HT-29 (cell line): ENCODE data around the gene CNTLN. TPM values are rescaled to one million over a fixed set of nuclear protein-coding genes. Genes with fewer than 3 reads are reported as not detected.
"Not testable (repeated sequence)": the region's sequence is repeated elsewhere in the genome, so short reads cannot be mapped to it uniquely, and the experiment has no call there.

Experiments
- DNase-seq: peaks from one replicate; pipeline ENCODE4 v3.0.0-alpha.2; 2015; ENCODE audit warnings: low spot score
- total RNA-seq: library from RNA; depleted of rRNA; stranded (reverse); fragments of >200 nt; shearing (Covaris generic); gene quantifications from 2 replicates; pipeline ENCODE4 v1.2.3, GENCODE V29; 2014

Gene CNTLN
- total RNA-seq, 1 experiment from 2014 or later, result 0.25 TPM

DNA sequence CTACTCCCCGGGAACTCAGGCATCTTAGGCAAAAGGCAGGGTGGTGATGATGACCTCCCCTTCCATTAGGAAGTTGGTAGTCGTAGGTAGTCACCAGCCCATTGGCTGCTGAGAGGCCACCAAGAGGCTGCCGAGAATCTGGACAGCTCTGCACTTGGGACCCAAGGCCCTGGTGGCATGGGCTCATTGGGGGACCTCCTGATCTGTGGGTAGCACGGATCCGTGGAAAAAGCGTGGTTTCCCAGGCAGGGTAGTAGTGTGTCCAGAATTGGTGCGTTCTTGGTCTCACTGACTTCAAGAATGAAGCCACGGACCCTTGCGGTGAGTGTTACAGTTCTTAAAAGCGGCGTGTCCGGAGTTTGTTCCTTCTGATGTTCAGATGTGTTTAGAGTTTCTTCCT lies 158.8 kb downstream of the CNTLN start:
- DNase-seq, result no peak

DNA sequence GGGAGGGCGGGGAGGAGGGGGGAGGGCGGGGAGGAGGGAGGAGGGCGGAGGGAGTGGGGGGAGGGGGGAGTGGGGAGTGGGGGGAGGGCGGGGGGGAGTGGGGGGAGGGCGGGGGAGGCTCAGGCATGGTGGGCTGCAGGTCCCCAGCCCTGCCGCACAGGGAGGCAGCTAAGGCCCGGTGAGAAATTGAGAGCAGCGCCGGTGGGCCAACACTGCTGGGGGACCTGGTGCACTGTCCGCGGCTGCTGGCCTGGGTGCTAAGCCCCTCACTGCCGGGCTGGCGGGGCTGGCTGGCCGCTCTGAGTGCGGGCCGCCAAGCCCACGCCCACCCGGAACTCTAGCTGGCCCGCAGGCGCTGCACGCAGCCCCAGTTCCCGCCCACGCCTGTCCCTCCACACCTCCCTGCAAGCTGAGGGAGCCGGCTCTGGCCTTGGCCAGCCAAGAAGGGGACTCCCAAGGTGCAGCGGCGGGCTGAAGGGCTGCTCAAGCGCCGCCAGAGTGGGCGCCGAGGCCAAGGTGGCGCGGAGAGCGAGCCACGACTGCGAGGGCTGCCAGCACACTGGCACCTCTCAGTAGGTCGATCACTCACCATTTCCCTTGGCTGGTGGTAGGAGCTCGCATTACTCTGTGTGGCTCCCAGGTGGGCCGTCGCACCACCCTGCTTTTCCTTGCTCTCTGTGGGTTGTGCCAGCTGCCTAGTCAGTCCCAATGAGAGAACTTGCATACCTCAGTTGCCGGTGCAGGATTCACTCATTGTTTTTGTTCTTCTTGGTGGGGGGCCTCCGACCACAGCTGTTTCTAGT lies 160.2 kb downstream of the CNTLN start:
- no peak for DNase-seq

DNA sequence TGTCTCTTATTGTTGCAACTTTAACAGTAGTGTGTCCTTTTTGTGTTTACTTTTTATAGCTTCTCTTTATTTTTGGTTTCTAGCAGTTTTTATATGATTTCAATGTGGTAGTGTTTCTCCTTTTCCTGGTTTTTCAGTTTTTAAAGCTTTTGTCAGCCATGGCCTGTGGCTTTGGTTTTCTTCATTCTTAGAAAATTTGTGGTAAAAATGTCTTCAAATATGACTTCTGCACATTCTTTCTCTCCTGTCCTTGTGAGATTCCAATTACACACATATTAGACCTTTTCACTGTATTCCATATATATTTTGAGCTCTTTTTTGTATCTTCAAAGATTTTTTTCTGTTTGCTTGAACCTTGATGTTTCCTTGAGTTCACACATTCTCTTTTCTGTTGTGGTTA lies 180.5 kb downstream of the CNTLN start:
- DNase-seq, result no peak

- DNase-seq, result no peak
Observed at GRCh38 chr9:17318821-17319320, 184.0 kb downstream of the CNTLN start.

- no peak for DNase-seq
Observed at GRCh38 chr9:17319864-17320263, 185.0 kb downstream of the CNTLN start.

DNA sequence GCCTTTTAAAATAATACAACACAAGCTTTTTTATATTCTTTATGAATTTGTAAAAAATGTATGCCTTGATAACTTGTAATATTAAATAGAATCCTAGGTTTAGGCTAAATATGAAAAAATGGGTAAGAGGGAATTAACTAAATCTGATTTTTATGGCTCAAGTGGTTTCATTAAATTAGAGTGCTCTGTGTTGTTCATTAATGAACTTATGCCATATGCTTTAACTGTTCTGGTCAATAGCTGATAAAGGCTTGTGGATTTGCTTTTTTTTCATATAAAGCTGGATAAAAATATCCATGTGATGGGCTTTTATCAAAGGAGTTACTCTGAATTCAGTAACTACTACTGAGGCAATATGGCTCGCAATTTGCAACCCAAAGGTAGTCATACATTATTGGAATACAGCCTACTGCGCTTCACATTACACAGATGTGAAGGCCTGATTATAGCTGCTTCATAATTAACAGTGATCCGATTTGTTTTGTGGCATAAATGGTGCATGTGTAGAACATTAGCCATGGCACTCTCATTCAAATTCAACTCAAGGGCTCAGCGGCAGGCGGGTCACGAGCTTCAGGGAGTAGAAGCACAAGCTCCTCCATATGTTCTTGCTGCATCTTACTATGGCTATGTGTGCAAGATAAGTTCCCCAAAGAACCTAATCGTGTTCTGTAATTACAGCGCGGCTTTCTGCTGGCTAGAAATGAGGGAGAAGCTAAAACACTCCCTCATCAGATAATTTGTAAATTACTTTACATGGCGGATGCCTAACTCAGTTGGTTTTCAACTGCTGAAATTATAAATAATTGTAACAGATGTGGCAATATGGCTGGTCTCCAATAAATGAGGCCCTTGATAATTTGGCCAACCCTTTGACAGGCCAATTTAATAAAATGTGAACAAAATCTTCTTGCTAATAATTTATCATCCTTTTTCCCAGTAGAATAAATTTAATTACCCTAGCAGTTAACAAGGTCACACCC lies 188.3 kb downstream of the CNTLN start:
- no peak for DNase-seq

- no peak for DNase-seq
Observed at GRCh38 chr9:17328331-17328730, 193.5 kb downstream of the CNTLN start.

DNA sequence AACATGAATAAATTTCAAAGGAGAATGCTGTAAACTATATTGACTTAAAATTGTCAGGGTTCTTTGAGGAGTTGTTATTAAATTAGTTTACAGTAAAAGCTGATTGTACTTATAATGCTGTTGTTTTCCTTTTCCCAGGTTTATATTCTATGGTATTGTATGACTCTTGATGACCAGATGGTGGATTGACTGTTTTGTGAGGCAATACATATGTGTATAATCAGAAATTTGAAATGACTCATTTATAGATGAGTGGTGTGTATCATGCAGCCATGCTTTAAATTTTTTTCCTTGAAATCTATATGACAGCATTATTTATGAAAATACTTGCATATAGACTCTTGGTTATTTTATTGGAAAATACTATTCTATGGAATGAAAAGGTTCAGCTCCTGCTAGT lies 195.3 kb downstream of the CNTLN start:
- no peak for DNase-seq

GRCh38 chr9:17332115-17332514 lies 197.3 kb downstream of the CNTLN start:
- DNase-seq, result no peak

- DNase-seq, result no peak
Observed at GRCh38 chr9:17339156-17339555, 204.3 kb downstream of the CNTLN start.

DNA sequence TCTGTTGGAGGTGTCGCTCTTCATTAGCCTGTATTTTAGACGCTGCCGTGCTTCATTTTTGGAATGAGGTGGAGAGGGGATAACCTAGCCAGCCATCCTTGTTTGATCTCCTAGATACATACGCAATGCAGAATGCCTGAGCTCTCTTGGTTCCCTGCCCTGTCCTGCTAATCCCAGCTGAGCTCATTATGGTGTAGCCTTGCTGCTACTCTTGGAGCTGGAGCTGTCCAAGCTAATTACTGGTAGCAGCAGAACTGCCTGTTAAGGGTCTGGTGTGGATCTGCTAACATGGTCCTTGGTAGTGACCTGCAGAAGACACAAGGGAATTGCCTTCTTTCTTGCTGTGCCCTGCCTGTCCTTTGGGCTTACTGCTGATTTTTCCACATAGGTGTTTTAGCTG lies 207.9 kb downstream of the CNTLN start:
- no peak for DNase-seq

DNA sequence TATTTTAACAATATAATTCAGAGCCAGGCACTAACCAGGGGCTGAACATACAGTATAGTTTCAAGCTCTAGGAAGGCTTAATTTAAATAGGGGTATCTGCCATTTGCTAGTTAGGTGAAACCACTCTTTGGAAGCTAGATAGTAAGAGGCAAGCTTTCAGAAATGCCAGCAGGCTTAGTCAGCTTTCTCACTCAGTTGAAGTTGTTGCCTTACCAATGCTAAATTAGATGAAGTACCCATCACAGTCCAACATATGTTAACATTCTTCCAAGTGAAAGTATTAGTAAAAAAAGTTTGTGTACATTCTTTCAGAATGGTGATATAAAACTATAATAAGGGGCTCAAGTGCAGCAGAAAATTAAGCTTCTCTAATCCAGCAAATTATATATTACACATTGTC lies 215.0 kb downstream of the CNTLN start:
- DNase-seq, result no peak

DNA sequence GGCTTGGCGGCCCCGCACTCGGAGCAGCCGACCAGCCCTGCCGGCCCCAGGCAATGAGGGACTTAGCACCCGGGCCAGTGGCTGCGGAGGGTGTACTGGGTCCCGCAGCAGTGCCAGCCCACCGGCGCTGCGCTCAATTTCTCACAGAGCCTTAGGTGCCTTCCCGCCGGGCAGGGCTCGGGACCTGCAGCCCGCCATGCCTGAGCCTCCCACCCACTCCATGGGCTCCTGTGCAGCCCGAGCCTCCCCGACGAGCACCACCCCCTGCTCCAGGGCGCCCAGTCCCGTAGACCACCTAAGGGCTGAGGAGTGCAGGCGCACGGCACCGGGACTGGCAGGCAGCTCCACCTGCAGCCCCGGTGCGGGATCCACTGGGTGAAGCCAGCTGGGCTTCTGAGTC lies 219.2 kb downstream of the CNTLN start:
- not testable (repeated sequence) for DNase-seq

GRCh38 chr9:17361378-17361777 lies 226.5 kb downstream of the CNTLN start:
- DNase-seq, result no peak

GRCh38 chr9:17367035-17367434 lies 232.2 kb downstream of the CNTLN start:
- DNase-seq, result no peak

DNA sequence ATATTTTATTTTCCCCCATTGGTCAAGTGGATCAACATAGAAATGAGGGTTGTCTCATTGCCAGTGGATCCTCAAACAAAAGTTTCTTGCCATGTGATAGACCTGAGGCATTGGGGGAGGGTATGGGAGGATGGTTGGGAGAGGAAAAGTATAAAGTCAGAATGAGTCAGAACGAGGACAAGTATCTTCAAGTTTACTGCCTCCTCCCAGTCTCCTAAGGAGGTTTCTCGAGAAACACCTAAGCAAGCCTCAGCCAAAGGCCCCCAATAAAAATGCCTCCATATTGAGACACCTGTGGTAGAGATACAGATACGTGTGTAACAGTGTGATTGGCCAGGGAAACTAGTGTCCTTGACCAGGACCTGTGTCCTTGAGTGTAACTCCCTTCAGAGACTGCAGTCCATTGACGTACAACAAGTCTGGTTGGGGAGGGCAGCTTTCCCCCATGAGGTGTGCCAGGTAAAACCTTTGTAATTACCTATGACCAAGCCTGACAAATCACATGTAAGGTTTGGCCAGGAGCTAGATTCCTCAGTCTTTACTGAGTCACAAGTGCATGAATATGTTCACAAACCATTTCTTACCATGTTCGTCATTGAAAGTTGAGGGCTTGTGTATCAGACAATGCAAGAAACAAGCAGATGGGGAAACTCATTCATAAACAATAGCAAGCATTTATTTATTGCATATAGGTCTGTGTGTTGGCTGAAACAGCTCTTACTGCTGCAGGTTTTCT lies 245.5 kb downstream of the CNTLN start:
- no peak for DNase-seq

- no peak for DNase-seq
Observed at GRCh38 chr9:17387565-17387964, 252.7 kb downstream of the CNTLN start.

- no peak for DNase-seq
Observed at GRCh38 chr9:17389026-17389425, 254.2 kb downstream of the CNTLN start.

GRCh38 chr9:17394881-17395510 lies 260.2 kb downstream of the CNTLN start:
- no peak for DNase-seq

GRCh38 chr9:17397166-17397728 lies 262.4 kb downstream of the CNTLN start:
- not testable (repeated sequence) for DNase-seq

DNA sequence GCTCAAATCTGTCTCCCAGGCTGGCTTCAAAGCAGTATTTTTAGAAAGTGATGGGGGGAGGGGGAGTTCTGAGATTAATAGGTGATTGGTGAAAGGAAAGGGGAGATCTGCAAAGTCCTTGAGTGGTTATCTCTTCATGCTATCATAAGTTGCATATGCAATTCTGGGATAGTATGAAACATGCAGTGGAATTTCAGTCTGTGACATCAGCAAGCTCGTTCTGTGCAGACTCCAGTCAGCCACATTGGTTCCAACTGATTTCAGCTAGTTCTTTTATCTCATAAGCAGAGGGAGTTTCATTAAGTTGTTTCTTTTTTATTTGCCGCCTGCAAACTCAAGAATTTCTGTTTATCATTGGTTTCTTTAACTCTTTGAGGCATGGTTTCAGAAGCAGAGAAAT lies 263.5 kb downstream of the CNTLN start:
- no peak for DNase-seq
